NT2/D1 (cell line): Measurements from ENCODE around the gene ABAT.

Experiments used
- SUZ12 ChIP-seq: IDR thresholded peaks from 2 replicates; pipeline ENCODE4 v1.6.1; 2011; ENCODE audit not compliant: insufficient read length, insufficient read depth; ENCODE audit errors: extremely low read depth
- YY1 ChIP-seq: IDR thresholded peaks from 2 replicates; pipeline ENCODE4 v1.6.1; 2011; ENCODE audit not compliant: insufficient read length, insufficient read depth
- ZNF274 ChIP-seq: IDR thresholded peaks from 2 replicates; pipeline ENCODE4 v1.6.1; 2011; ENCODE audit warnings: mild to moderate bottlenecking, low read depth, low read length

GRCh38 chr16:8774208-8774607 lies 99.8 kb downstream of the ABAT start:
- no peak for TF ChIP-seq ZNF274
- no peak for TF ChIP-seq YY1
- no peak for TF ChIP-seq SUZ12
